Neural cell (in vitro differentiated cells): ENCODE data around the gene LTBP1. TPM values are rescaled to one million over a fixed set of nuclear protein-coding genes. Genes with fewer than 3 reads are reported as not detected.

Experiments used
- H2AFZ ChIP-seq: fragments of 200-600, 300-800 bp; sonication (generic), shearing (Covaris generic); 2 replicates; pipeline ENCODE4 v1.6.0; 2014; ENCODE audit warnings: low read depth, mild to moderate bottlenecking, antibody characterized with exemption, low read length, moderate library complexity
- H3F3A ChIP-seq: fragments of 200-600 bp; shearing (Covaris generic); 2 replicates; pipeline ENCODE4 v1.6.1; 2016; ENCODE audit warnings: mild to moderate bottlenecking, moderate library complexity, mixed read lengths, antibody characterized with exemption, low read length; ENCODE audit not compliant: insufficient read depth, poor library complexity, severe bottlenecking
- H3K27ac ChIP-seq: fragments of 200-600, 300-800 bp; sonication (generic), shearing (Covaris generic); 2 replicates; pipeline ENCODE4 v1.5.1; 2014; ENCODE audit warnings: mild to moderate bottlenecking, low read length, moderate library complexity
- H3K27me3 ChIP-seq: fragments of 300-800, 200-600 bp; sonication (generic), shearing (Covaris generic); 2 replicates; pipeline ENCODE4 v1.6.0; 2014; ENCODE audit warnings: mild to moderate bottlenecking, low read depth, low read length, moderate library complexity; ENCODE audit not compliant: insufficient read depth
- H3K36me3 ChIP-seq: fragments of 300-800, 200-600 bp; sonication (generic), shearing (Covaris generic); 2 replicates; pipeline ENCODE4 v1.5.1; 2014; ENCODE audit warnings: mild to moderate bottlenecking, antibody characterized with exemption, low read length, moderate library complexity; ENCODE audit not compliant: insufficient read depth
- H3K4me2 ChIP-seq: fragments of 300-800, 200-600 bp; sonication (generic), shearing (Covaris generic); 2 replicates; pipeline ENCODE4 v1.6.0; 2014; ENCODE audit warnings: mild to moderate bottlenecking, low read length
- H3K4me3 ChIP-seq: fragments of 300-800, 200-600 bp; sonication (generic), shearing (Covaris generic); 2 replicates; pipeline ENCODE4 v1.5.1; 2014; ENCODE audit warnings: mild to moderate bottlenecking, low read length, moderate library complexity
- H3K79me2 ChIP-seq: fragments of 200-600 bp; shearing (Covaris generic); replicated peaks from 2 replicates; pipeline ENCODE4 v1.6.0; 2014; ENCODE audit warnings: mild to moderate bottlenecking, low read length, moderate library complexity; ENCODE audit not compliant: insufficient read depth
- H3K9ac ChIP-seq: fragments of 300-800, 200-600 bp; sonication (generic), shearing (Covaris generic); 2 replicates; pipeline ENCODE4 v1.6.1; 2016; ENCODE audit warnings: mild to moderate bottlenecking, low read length, mixed read lengths
- H3K9me2 ChIP-seq: fragments of 200-600 bp; shearing (Covaris generic); 2 replicates; pipeline ENCODE4 v1.6.1; 2016; ENCODE audit warnings: mild to moderate bottlenecking, low read length, mixed read lengths; ENCODE audit not compliant: insufficient read depth
- H3K9me3 ChIP-seq: fragments of 200-600, 300-800 bp; sonication (generic), shearing (Covaris generic); 2 replicates; pipeline ENCODE4 v1.6.1; 2016; ENCODE audit warnings: mild to moderate bottlenecking, mixed run types, low read length, moderate library complexity, mixed read lengths
- H4K20me1 ChIP-seq: fragments of 200-600 bp; shearing (Covaris generic); 2 replicates; pipeline ENCODE4 v1.6.1; 2016; ENCODE audit warnings: mild to moderate bottlenecking, mixed run types; ENCODE audit not compliant: insufficient read depth
- CTCF ChIP-seq: fragments of 450-650 bp; IDR thresholded peaks from 2 replicates; pipeline ENCODE4 v1.5.1; 2014; ENCODE audit warnings: antibody characterized with exemption, mild to moderate bottlenecking, moderate library complexity; ENCODE audit not compliant: poor library complexity, severe bottlenecking
- EP300 ChIP-seq: fragments of 450-650 bp; conservative IDR thresholded peaks from 2 replicates; pipeline ENCODE4 v1.6.1; 2014; ENCODE audit warnings: antibody characterized with exemption, mild to moderate bottlenecking, moderate library complexity; ENCODE audit not compliant: poor library complexity, severe bottlenecking
- EZH2 ChIP-seq: fragments of 200-600, 300-800 bp; shearing (Covaris generic), sonication (generic); IDR thresholded peaks from 2 replicates; pipeline ENCODE4 v1.6.1; 2014; ENCODE audit warnings: antibody characterized with exemption, low read length, borderline replicate concordance, mild to moderate bottlenecking; ENCODE audit not compliant: insufficient read depth, poor library complexity, severe bottlenecking
- MXI1 ChIP-seq: fragments of 450-650 bp; conservative IDR thresholded peaks from 2 replicates; pipeline ENCODE4 v1.6.1; 2014; ENCODE audit warnings: antibody characterized with exemption, mild to moderate bottlenecking; ENCODE audit not compliant: poor library complexity, severe bottlenecking
- POLR2AphosphoS5 ChIP-seq: IDR thresholded peaks from 2 replicates; pipeline ENCODE4 v1.6.1; 2012
- RAD21 ChIP-seq: fragments of 450-650 bp; conservative IDR thresholded peaks from 2 replicates; pipeline ENCODE4 v1.6.1; 2014; ENCODE audit warnings: antibody characterized with exemption, mild to moderate bottlenecking, moderate library complexity
- REST ChIP-seq: IDR thresholded peaks from 2 replicates; pipeline ENCODE4 v1.6.1; 2012; ENCODE audit warnings: borderline replicate concordance
- SMC3 ChIP-seq: fragments of 450-650 bp; conservative IDR thresholded peaks from 2 replicates; pipeline ENCODE4 v1.6.1; 2014; ENCODE audit warnings: antibody characterized with exemption, mild to moderate bottlenecking, moderate library complexity; ENCODE audit not compliant: poor library complexity
- TAF1 ChIP-seq: IDR thresholded peaks from 2 replicates; pipeline ENCODE4 v1.6.1; 2012; ENCODE audit warnings: low read depth
- polyA plus RNA-seq: library from polyadenylated mRNA; depleted of rRNA; stranded (reverse); fragments of >200 nt; gene quantifications from 2 replicates; pipeline ENCODE4 v1.2.3, GENCODE V29; 2014

Gene LTBP1
- polyA plus RNA-seq, 1 donor from 2014 or later, result 1.8 TPM

- H3K9me3 ChIP-seq, result no peaks in the 10 kb centered on the region
- H3K27ac ChIP-seq, result no peak overlapping the region
- H3K79me2 ChIP-seq, result no peaks in the 10 kb centered on the region
- no peak overlapping the region for H3K4me2 ChIP-seq
- TF ChIP-seq CTCF (no peak), REST (no peak), EZH2 (no peak), EP300 (no peak), MXI1 (no peak), RAD21 (no peak), POLR2AphosphoS5 (no peak), SMC3 (no peak), TAF1 (no peak)
- H3F3A ChIP-seq, result no peaks in the 10 kb centered on the region
- no peaks in the 10 kb centered on the region for H3K27me3 ChIP-seq
- no peaks in the 10 kb centered on the region for H4K20me1 ChIP-seq
- no peaks in the 10 kb centered on the region for H3K36me3 ChIP-seq
- no peaks in the 10 kb centered on the region for H3K9me2 ChIP-seq
- no peak overlapping the region for H3K9ac ChIP-seq
- no peak overlapping the region for H3K4me3 ChIP-seq
- no peak overlapping the region for H2AFZ ChIP-seq
Observed at GRCh38 chr2:33042265-33042664, 95.5 kb downstream of the LTBP1 start.

- Histone ChIP-seq H3K27ac (no peak overlapping the region), H3K36me3 (no peaks in the 10 kb centered on the region)
- no peak for TF ChIP-seq EP300
Observed at GRCh38 chr2:33042819-33043218, 96.1 kb downstream of the LTBP1 start.

GRCh38 chr2:33047939-33048338 lies 101.2 kb downstream of the LTBP1 start:
- no peaks in the 10 kb centered on the region for H3K36me3 ChIP-seq
- H2AFZ ChIP-seq, result no peak overlapping the region
- H3K9me2 ChIP-seq, result no peaks in the 10 kb centered on the region
- no peak overlapping the region for H3K4me2 ChIP-seq
- H3K4me3 ChIP-seq, result no peak overlapping the region
- no peaks in the 10 kb centered on the region for H3K9me3 ChIP-seq
- no peaks in the 10 kb centered on the region for H3K79me2 ChIP-seq
- TF ChIP-seq EP300, result no peak
- TF ChIP-seq CTCF, result no peak
- TF ChIP-seq SMC3, result no peak
- TF ChIP-seq TAF1, result no peak
- no peak for TF ChIP-seq MXI1
- no peak for TF ChIP-seq RAD21
- TF ChIP-seq REST, result no peak
- TF ChIP-seq EZH2, result no peak
- no peak for TF ChIP-seq POLR2AphosphoS5
- no peak overlapping the region for H3K27ac ChIP-seq
- H4K20me1 ChIP-seq, result no peaks in the 10 kb centered on the region
- no peaks in the 10 kb centered on the region for H3K27me3 ChIP-seq
- H3K9ac ChIP-seq, result no peak overlapping the region
- H3F3A ChIP-seq, result no peaks in the 10 kb centered on the region

More at GRCh38 chr2:33042819-33043218, 96.1 kb downstream of the LTBP1 start:
- Histone ChIP-seq H3F3A (no peaks in the 10 kb centered on the region), H3K9ac (no peak overlapping the region), H3K4me2 (no peak overlapping the region), H4K20me1 (no peaks in the 10 kb centered on the region), H3K4me3 (no peak overlapping the region), H3K79me2 (no peaks in the 10 kb centered on the region), H3K9me2 (no peaks in the 10 kb centered on the region), H3K27me3 (no peaks in the 10 kb centered on the region), H3K9me3 (no peaks in the 10 kb centered on the region), H2AFZ (no peak overlapping the region)
